ENCODE measurements around the gene MYH9. TPM values are rescaled to one million over a fixed set of nuclear protein-coding genes. Genes with fewer than 3 reads are reported as not detected.

The MYH9 gene
- total and polyA plus RNA-seq, 2 donors (not counting 1 experiment from before 2014, with no cell fraction given), result 108 to 554 TPM

DNA sequence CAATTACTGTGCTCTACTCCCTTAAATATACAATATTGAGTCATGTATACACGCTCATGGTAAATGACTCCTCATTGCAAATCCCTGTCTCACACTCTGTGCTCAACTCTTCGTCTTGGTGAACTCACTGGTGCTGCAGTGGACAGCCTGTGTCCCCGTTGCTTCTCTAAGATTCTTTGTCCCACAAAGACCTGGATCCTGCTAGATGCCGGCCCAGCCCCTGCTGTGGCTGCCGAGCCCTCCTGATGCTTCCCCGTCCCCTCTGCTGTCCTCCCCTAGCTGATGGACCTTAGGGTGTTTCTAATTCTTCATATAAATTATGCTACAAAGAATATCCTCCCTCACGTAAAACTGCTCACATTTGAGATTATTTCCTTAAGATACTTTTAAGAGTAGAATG is 154.0 kb downstream of the MYH9 start:
- Histone ChIP-seq H3K27me3 (replicated peaks in 1 of 4; ENCODE audit: control extremely low read depth in 1 of 4, control insufficient read depth in 3 of 4, insufficient read depth in 4 of 4, low read length in 3 of 4) (no peaks in the 10 kb centered on the region), H3K36me3 (replicated peaks in 1 of 2; ENCODE audit: control extremely low read depth in 1 of 2, control insufficient read depth in 1 of 2, extremely low read depth in 1 of 2, insufficient read depth in 2 of 2, low read length in 1 of 2) (peaks cover 0 to 36% of the 10 kb centered on the region in 2 experiments), H3K4me1 (ENCODE audit: control insufficient read depth in 2 of 2, insufficient read depth in 2 of 2, low read length in 2 of 2) (peaks cover 27 to 31% of the 10 kb centered on the region in 2 donors), H4K20me1 (ENCODE audit: control insufficient read depth, insufficient read depth, low read length, poor library complexity, severe bottlenecking) (no peaks in the 10 kb centered on the region), H3K9ac (ENCODE audit: low read length) (no peak overlapping the region), H2AFZ (ENCODE audit: insufficient read depth, low read depth, low read length, poor library complexity, severe bottlenecking) (no peak overlapping the region), H3K79me2 (ENCODE audit: control insufficient read depth, insufficient read depth, low read length) (peaks cover 24% of the 10 kb centered on the region), H3K4me3 (ENCODE audit: control extremely low read depth in 1 of 5, extremely low read depth in 1 of 5, insufficient read depth in 1 of 5, low read depth in 2 of 5, low read length in 4 of 5) (no peak overlapping the region), H3K4me2 (replicated peaks; ENCODE audit: low read depth, low read length, poor library complexity, severe bottlenecking) (no peak overlapping the region), H3K9me3 (ENCODE audit: control extremely low read depth in 1 of 3, control insufficient read depth in 2 of 3, insufficient read depth in 1 of 3, low read length in 2 of 3) (no peaks in the 10 kb centered on the region), H3K27ac (ENCODE audit: low read length in 2 of 2) (no peak overlapping the region)
- TF ChIP-seq, protein P1, sequence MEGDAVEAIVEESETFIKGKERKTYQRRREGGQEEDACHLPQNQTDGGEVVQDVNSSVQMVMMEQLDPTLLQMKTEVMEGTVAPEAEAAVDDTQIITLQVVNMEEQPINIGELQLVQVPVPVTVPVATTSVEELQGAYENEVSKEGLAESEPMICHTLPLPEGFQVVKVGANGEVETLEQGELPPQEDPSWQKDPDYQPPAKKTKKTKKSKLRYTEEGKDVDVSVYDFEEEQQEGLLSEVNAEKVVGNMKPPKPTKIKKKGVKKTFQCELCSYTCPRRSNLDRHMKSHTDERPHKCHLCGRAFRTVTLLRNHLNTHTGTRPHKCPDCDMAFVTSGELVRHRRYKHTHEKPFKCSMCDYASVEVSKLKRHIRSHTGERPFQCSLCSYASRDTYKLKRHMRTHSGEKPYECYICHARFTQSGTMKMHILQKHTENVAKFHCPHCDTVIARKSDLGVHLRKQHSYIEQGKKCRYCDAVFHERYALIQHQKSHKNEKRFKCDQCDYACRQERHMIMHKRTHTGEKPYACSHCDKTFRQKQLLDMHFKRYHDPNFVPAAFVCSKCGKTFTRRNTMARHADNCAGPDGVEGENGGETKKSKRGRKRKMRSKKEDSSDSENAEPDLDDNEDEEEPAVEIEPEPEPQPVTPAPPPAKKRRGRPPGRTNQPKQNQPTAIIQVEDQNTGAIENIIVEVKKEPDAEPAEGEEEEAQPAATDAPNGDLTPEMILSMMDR (IDR thresholded peaks at IDR 0.05), result no peak
- TF ChIP-seq EZH2 (IDR thresholded peaks at IDR 0.05; ENCODE audit: borderline replicate concordance, insufficient read depth, low read depth, low read length, poor library complexity, severe bottlenecking), result no peak
- Mint-ChIP-seq H3K27ac (no peak overlapping the region), H3K9me3 (ENCODE audit: insufficient read depth) (no peaks in the 10 kb centered on the region), H3K4me3 (no peak overlapping the region), H3K4me1 (peaks cover 50% of the 10 kb centered on the region), H3K27me3 (no peaks in the 10 kb centered on the region)
- CTCF ChIA-PET, result no interaction called here
- no peak for DNase-seq
- POLR2A ChIA-PET, result no interaction called here
- intact Hi-C loops (cut with micrococcal nuclease), result no loop called here
- 97% methylated on average over 3 of the region's 7 CpGs for WGBS (ENCODE audit: insufficient coverage)
- no peak for ATAC-seq (ENCODE audit: low read depth)

GRCh38 chr22:36232715-36233401 is 154.9 kb downstream of the MYH9 start:
- Mint-ChIP-seq H3K27me3 (no peaks in the 10 kb centered on the region), H3K4me1 (peaks cover 41% of the 10 kb centered on the region), H3K4me3 (no peak overlapping the region), H3K27ac (peak overlapping the region; percentile 16), H3K9me3 (ENCODE audit: insufficient read depth) (no peaks in the 10 kb centered on the region)
- peak overlapping the region; percentile 16 for H3K4me2 ChIP-seq (replicated peaks; ENCODE audit: low read depth, low read length, poor library complexity, severe bottlenecking)
- ChIA-PET CTCF (no interaction called here), POLR2A (no interaction called here)
- TF ChIP-seq, protein P1 (IDR thresholded peaks at IDR 0.05), result no peak
- TF ChIP-seq EZH2 (IDR thresholded peaks at IDR 0.05; ENCODE audit: borderline replicate concordance, insufficient read depth, low read depth, low read length, poor library complexity, severe bottlenecking), result no peak
- peaks cover 0 to 42% of the 10 kb centered on the region in 2 experiments for H3K36me3 ChIP-seq (replicated peaks in 1 of 2; ENCODE audit: control extremely low read depth in 1 of 2, control insufficient read depth in 1 of 2, extremely low read depth in 1 of 2, insufficient read depth in 2 of 2, low read length in 1 of 2)
- H3K27ac ChIP-seq (ENCODE audit: low read length in 2 of 2), result peak overlapping the region; percentile 20 to 61
- no peak overlapping the region for H3K4me3 ChIP-seq (ENCODE audit: control extremely low read depth in 1 of 5, extremely low read depth in 1 of 5, insufficient read depth in 1 of 5, low read depth in 2 of 5, low read length in 4 of 5)
- H3K27me3 ChIP-seq (replicated peaks in 1 of 4; ENCODE audit: control extremely low read depth in 1 of 4, control insufficient read depth in 3 of 4, insufficient read depth in 4 of 4, low read length in 3 of 4), result no peaks in the 10 kb centered on the region
- H3K79me2 ChIP-seq (ENCODE audit: control insufficient read depth, insufficient read depth, low read length), result peaks cover 15% of the 10 kb centered on the region
- no peaks in the 10 kb centered on the region for H3K9me3 ChIP-seq (ENCODE audit: control extremely low read depth in 1 of 3, control insufficient read depth in 2 of 3, insufficient read depth in 1 of 3, low read length in 2 of 3)
- no peak overlapping the region for H3K9ac ChIP-seq (ENCODE audit: low read length)
- peak; percentile 38 for DNase-seq
- H2AFZ ChIP-seq (ENCODE audit: insufficient read depth, low read depth, low read length, poor library complexity, severe bottlenecking), result no peak overlapping the region
- WGBS (ENCODE audit: insufficient coverage), result 52% methylated on average over 9 of the region's 13 CpGs
- H4K20me1 ChIP-seq (ENCODE audit: control insufficient read depth, insufficient read depth, low read length, poor library complexity, severe bottlenecking), result no peaks in the 10 kb centered on the region
- ATAC-seq (ENCODE audit: low read depth), result peak; percentile 61
- intact Hi-C loops (cut with micrococcal nuclease), result no loop called here
- peaks cover 18 to 22% of the 10 kb centered on the region in 2 donors for H3K4me1 ChIP-seq (ENCODE audit: control insufficient read depth in 2 of 2, insufficient read depth in 2 of 2, low read length in 2 of 2)
